ENCODE data around the gene SLC13A3.

- TF ChIP-seq CTCF (IDR thresholded peaks at IDR 0.05; ENCODE audit: insufficient read depth, low read length, poor library complexity, severe bottlenecking), result no peak
- TF ChIP-seq EZH2phosphoT487 (conservative IDR thresholded peaks at IDR 0.05; ENCODE audit: low read length), result no peak
These were observed 15.0 kb upstream of the SLC13A3 start for GRCh38 chr20:46666306-46666705.
